OCI-LY7 (cell line): Measurements from ENCODE around the gene BARX2. TPM values are rescaled to one million over a fixed set of nuclear protein-coding genes. Genes with fewer than 3 reads are reported as not detected.

Experiments
- BruUV-seq: library from RNA; stranded (reverse); fragments of 400-500 nt; replicated peaks from 2 replicates; lab custom pipeline; 2021; lab: Mats Ljungman, UMichigan
- CTCF ChIA-PET: fragments of 300-600 bp; sonication (Branson Sonifier 250); formaldehyde crosslinking; loops from one replicate; lab custom pipeline; 2022; ENCODE audit warnings: antibody characterized with exemption; ENCODE audit not compliant: unreplicated experiment; lab: Charles Lee
- POLR2A ChIA-PET: fragments of 300-600 bp; sonication (Branson Sonifier 250); formaldehyde crosslinking; loops from one replicate; lab custom pipeline; 2022; ENCODE audit warnings: antibody characterized with exemption; lab: Charles Lee
- DNase-seq: peaks from one replicate; pipeline ENCODE4 v3.0.0-alpha.2; 2015; ENCODE audit warnings: low spot score
- H2AFZ ChIP-seq: fragments of 200-600 bp; sonication (generic), shearing (Covaris generic); 2 replicates; pipeline ENCODE4 v1.6.1; 2014; ENCODE audit warnings: mild to moderate bottlenecking, antibody characterized with exemption, low read length, moderate library complexity
- H3K27ac ChIP-seq: fragments of 200-600 bp; sonication (generic); 2 replicates; pipeline ENCODE4 v1.5.1; 2014; ENCODE audit warnings: mixed run types, low read depth, mild to moderate bottlenecking, moderate library complexity, low read length, inconsistent platforms; ENCODE audit not compliant: poor library complexity, severe bottlenecking
- H3K36me3 ChIP-seq: fragments of 200-600 bp; sonication (generic); 2 replicates; pipeline ENCODE4 v1.6.1; 2014; ENCODE audit warnings: mild to moderate bottlenecking, antibody characterized with exemption, low read length, moderate library complexity, mixed read lengths; ENCODE audit not compliant: insufficient read depth
- H3K4me1 ChIP-seq: fragments of 200-600 bp; sonication (generic); 2 replicates; pipeline ENCODE4 v1.5.1; 2014; ENCODE audit warnings: mild to moderate bottlenecking, low read length; ENCODE audit not compliant: insufficient read depth, poor library complexity, severe bottlenecking
- H3K4me2 ChIP-seq: fragments of 200-600 bp; sonication (generic); 2 replicates; pipeline ENCODE4 v1.6.1; 2014; ENCODE audit warnings: mild to moderate bottlenecking, low read length
- H3K4me3 ChIP-seq: fragments of 200-600 bp; sonication (generic); 2 replicates; pipeline ENCODE4 v1.5.1; 2014; ENCODE audit warnings: mild to moderate bottlenecking, low read depth, low read length; ENCODE audit not compliant: poor library complexity, severe bottlenecking
- H3K79me2 ChIP-seq: fragments of 200-600 bp; sonication (generic); 2 replicates; pipeline ENCODE4 v1.6.1; 2016; ENCODE audit warnings: low read depth, mild to moderate bottlenecking, low read length, moderate library complexity, mixed read lengths; ENCODE audit not compliant: insufficient read depth
- H3K9me2 ChIP-seq: fragments of 200-600 bp; sonication (generic); 2 replicates; pipeline ENCODE4 v1.6.1; 2016; ENCODE audit warnings: mild to moderate bottlenecking, low read length, mixed read lengths; ENCODE audit not compliant: insufficient read depth
- H3K9me3 ChIP-seq: fragments of 200-600 bp; sonication (generic); 2 replicates; pipeline ENCODE4 v1.6.1; 2014; ENCODE audit warnings: mild to moderate bottlenecking, mixed run types, low read length, mixed read lengths
- H4K20me1 ChIP-seq: fragments of 200-600 bp; sonication (generic); 2 replicates; pipeline ENCODE4 v1.6.1; 2014; ENCODE audit warnings: mild to moderate bottlenecking, antibody characterized with exemption, low read length, moderate library complexity, mixed read lengths; ENCODE audit not compliant: insufficient read depth
- CTCF ChIP-seq: fragments of 200-600 bp; sonication (generic); conservative IDR thresholded peaks from 2 replicates; pipeline ENCODE4 v1.5.1; 2014; ENCODE audit warnings: mild to moderate bottlenecking, antibody characterized with exemption, low read length, moderate library complexity, mixed read lengths
- EZH2phosphoT487 ChIP-seq: fragments of 200-600 bp; sonication (generic); IDR thresholded peaks from 2 replicates; pipeline ENCODE4 v1.6.1; 2018; ENCODE audit warnings: low read depth, borderline replicate concordance, mild to moderate bottlenecking, mixed run types, antibody characterized with exemption, low read length, moderate library complexity, mixed read lengths
- intact Hi-C: fragments of 100-400 bp; cut with micrococcal nuclease; formaldehyde crosslinking; loops from one replicate; pipeline ENCODE4 v1.10.0; 2022; ENCODE audit not compliant: unreplicated experiment
- total RNA-seq, 2 experiments: library from RNA; depleted of rRNA in 1 of 2; stranded (reverse); fragments of >200 nt in 1 of 2; shearing (Covaris generic) in 1 of 2; gene quantifications; 2 replicates each; pipeline ENCODE4 v1.2.3, GENCODE V29; 2014 to 2022

The BARX2 gene
- total RNA-seq, 2 experiments from 2014 or later = 0.06 to 0.23 TPM

GRCh38 chr11:129387434-129387833, 11.8 kb downstream of the BARX2 start:
- H3K4me3 ChIP-seq = no peak overlapping the region
- no peaks in the 10 kb centered on the region for H3K9me3 ChIP-seq
- DNase-seq = no peak
- no peaks in the 10 kb centered on the region for H3K79me2 ChIP-seq
- POLR2A ChIA-PET = no interaction called here
- no TSS peak for BruUV-seq
- TF ChIP-seq CTCF (no peak), EZH2phosphoT487 (no peak)
- intact Hi-C loops = no loop called here
- H3K4me2 ChIP-seq = no peak overlapping the region
- no peak overlapping the region for H2AFZ ChIP-seq
- H3K36me3 ChIP-seq = no peaks in the 10 kb centered on the region
- no peaks in the 10 kb centered on the region for H3K4me1 ChIP-seq
- no peak overlapping the region for H3K27ac ChIP-seq
- H3K9me2 ChIP-seq = no peaks in the 10 kb centered on the region
- no peaks in the 10 kb centered on the region for H4K20me1 ChIP-seq
- CTCF ChIA-PET = no interaction called here

- intact Hi-C loops = no loop called here
- TF ChIP-seq EZH2phosphoT487 (no peak), CTCF (no peak)
- H4K20me1 ChIP-seq = no peaks in the 10 kb centered on the region
- H3K27ac ChIP-seq = no peak overlapping the region
- BruUV-seq = no TSS peak
- no peaks in the 10 kb centered on the region for H3K79me2 ChIP-seq
- no peaks in the 10 kb centered on the region for H3K9me2 ChIP-seq
- DNase-seq = no peak
- no peak overlapping the region for H2AFZ ChIP-seq
- H3K4me1 ChIP-seq = no peaks in the 10 kb centered on the region
- H3K36me3 ChIP-seq = no peaks in the 10 kb centered on the region
- H3K4me3 ChIP-seq = no peak overlapping the region
- POLR2A ChIA-PET = interaction anchor here (0.7 kb wide), 1 partner anchor 1076 kb away, joined by 3 read pairs; no protein-coding TSS in a partner anchor
- H3K9me3 ChIP-seq = no peaks in the 10 kb centered on the region
- CTCF ChIA-PET = no interaction called here
- no peak overlapping the region for H3K4me2 ChIP-seq
Measured at GRCh38 chr11:129388824-129389223, 13.2 kb downstream of the BARX2 start.

- H3K79me2 ChIP-seq = no peaks in the 10 kb centered on the region
- H4K20me1 ChIP-seq = no peaks in the 10 kb centered on the region
- no peak overlapping the region for H3K27ac ChIP-seq
- no peak overlapping the region for H3K4me3 ChIP-seq
- ChIA-PET POLR2A (no interaction called here), CTCF (no interaction called here)
- no peaks in the 10 kb centered on the region for H3K4me1 ChIP-seq
- no peaks in the 10 kb centered on the region for H3K9me3 ChIP-seq
- H3K4me2 ChIP-seq = no peak overlapping the region
- H3K9me2 ChIP-seq = no peaks in the 10 kb centered on the region
- no peak for DNase-seq
- TF ChIP-seq CTCF = no peak
- BruUV-seq = no TSS peak
- intact Hi-C loops = no loop called here
- no peaks in the 10 kb centered on the region for H3K36me3 ChIP-seq
- H2AFZ ChIP-seq = no peak overlapping the region
Measured at GRCh38 chr11:129390303-129390821, 14.7 kb downstream of the BARX2 start.
